ENCODE results near the gene ABI3.

DNA sequence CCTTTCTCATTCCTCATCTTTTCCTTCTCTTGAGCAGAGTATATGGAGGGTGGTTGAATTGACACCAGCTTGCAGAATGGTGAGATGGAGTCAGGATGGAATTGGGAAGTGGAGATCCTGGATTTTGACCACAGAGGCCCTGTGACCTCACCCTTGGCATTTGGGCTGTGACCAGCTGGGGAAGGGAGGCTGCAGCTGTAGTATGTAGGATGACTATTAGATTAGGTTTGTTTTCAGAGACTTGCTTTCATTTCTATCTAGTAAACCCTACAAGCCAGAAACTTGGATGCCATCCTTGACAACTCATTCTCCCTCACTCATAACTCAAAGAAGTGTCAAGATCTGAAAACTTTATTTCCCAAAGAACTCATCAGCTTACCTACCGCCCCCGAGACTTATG is 6.0 kb upstream of the ABI3 start:
- no peak for TF ChIP-seq EZH2phosphoT487 (conservative IDR thresholded peaks at IDR 0.05; ENCODE audit: low read length)
- TF ChIP-seq, protein P1, sequence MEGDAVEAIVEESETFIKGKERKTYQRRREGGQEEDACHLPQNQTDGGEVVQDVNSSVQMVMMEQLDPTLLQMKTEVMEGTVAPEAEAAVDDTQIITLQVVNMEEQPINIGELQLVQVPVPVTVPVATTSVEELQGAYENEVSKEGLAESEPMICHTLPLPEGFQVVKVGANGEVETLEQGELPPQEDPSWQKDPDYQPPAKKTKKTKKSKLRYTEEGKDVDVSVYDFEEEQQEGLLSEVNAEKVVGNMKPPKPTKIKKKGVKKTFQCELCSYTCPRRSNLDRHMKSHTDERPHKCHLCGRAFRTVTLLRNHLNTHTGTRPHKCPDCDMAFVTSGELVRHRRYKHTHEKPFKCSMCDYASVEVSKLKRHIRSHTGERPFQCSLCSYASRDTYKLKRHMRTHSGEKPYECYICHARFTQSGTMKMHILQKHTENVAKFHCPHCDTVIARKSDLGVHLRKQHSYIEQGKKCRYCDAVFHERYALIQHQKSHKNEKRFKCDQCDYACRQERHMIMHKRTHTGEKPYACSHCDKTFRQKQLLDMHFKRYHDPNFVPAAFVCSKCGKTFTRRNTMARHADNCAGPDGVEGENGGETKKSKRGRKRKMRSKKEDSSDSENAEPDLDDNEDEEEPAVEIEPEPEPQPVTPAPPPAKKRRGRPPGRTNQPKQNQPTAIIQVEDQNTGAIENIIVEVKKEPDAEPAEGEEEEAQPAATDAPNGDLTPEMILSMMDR (IDR thresholded peaks at IDR 0.05; ENCODE audit: insufficient read depth, low read length, poor library complexity, severe bottlenecking): no peak

All from SU-DHL-6 (cell line).